HG03066 (cell line): ENCODE data around the gene SERINC4.
"Not testable (repeated sequence)": the region's sequence is repeated elsewhere in the genome, so short reads cannot be mapped to it uniquely, and the experiment has no call there.

Experiments used
- ATAC-seq: cut with Tn5 transposase; IDR thresholded peaks from one replicate; pipeline ENCODE4 v1.9.1; 2021; ENCODE audit warnings: low read depth; ENCODE audit not compliant: unreplicated experiment

Gene SERINC4

DNA sequence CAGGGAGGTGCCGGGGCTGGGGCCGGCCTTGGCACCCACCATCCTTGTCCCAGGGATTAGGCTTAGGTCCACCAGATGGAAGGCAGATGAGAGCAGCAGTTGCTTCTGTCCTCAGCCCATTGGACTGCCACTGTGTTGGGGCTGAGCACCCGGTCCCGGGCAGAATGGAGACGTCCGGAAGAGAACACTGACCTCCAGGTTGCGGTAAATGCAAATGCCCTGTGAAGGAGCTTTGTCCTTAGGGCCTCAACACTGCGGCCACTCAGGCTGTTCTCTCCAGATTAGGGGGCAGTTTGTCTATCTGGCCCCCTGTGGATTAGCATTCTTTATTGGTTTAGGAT, at the start of gene SERINC4:
SERINC4 (minus strand) TSS at position 276 of the 341 bp plus-strand sequence; CDS start at position 42, 234 bp downstream.
- no peak for ATAC-seq

DNA sequence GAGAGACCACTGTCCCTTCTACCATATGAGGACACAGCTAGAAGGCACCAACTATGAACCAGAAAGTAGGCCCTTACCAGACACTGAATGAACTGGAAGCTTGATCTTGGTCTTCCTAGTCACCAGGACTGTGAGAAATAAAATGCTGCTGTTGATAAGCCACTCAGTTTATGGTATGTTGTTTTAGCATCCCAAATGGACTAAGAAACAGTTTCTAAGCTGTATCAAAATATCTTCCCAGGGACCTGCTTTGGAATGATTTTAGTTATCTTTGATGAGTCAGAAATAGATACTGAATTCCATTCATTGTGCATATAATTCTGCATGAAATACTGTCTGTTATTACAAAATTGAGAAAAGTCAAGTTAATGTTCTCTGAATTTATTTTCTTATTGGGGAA, 45.4 kb upstream of the SERINC4 start:
- ATAC-seq: no peak

DNA sequence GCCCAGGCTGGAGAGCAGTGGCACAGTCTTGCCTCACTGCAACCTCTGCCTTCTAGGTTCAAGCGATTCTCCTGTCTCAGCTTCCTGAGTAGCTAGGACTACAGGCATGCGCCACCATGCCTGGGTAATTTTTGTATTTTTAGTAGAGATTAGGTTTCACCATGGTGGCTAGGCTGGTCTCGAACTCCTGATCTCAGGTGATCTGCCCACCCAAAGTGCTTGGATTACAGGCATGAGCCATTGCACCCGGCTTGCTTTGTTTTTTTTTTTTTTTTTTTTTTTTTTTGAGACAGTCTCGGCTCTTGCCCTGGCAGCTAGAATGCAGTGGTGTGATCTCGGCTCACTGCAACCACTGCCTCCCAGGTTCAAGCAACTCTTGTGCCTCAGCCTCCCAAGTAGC, 32.5 kb upstream of the SERINC4 start:
- not testable (repeated sequence) for ATAC-seq

DNA sequence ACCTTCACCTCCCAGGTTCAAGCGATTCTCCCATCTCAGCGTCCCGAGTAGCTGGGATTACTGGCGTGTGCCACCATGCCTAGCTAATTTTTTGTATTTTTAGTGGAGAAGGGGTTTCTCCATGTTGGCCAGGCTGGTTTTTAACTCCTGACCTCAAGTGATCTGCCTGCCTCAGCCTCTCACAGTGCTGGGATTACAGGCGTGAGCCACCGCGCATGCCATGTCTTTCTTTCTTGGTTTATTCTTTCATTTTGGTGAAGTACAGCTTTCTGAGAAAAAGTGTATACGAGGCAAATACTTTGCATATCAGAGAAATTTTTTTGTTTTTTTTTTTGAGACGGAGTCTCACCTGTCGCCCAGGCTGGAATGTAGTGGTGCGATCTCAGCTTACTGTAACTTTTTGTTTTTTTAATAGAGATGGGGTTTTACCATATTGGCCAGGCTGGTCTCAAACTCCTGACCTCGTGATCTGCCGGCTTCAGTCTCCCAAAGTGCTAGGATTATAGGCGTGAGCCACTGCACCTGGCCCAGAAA, 31.6 kb upstream of the SERINC4 start:
- not testable (repeated sequence) for ATAC-seq

DNA sequence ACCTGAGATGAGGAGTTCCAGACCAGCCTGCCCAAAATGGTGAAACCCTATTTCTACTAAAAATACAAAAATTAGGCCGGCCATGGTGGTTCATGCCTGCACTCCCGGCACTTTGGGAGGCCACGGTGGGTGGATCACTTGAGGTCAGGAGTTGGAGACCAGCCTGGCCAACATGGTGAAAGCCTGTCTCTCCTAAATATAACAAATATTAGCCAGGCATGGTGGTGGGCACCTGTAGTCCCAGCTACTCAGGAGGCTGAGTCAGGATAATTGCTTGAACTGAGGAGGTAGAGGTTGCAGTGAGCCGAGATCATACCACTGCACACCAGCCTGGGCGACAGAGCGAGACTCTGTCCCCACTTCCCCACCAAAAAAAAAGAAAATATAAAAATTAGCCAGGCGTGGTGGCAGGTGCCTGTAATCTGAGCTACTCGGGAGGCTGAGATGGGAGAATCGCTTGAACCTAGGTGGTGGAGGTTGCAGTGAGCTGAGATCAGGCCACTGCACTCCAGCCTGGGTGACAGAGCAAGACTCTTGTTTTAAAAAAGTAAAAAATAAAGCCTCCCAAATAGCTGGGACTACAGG, 30.8 kb upstream of the SERINC4 start:
- ATAC-seq: not testable (repeated sequence)

DNA sequence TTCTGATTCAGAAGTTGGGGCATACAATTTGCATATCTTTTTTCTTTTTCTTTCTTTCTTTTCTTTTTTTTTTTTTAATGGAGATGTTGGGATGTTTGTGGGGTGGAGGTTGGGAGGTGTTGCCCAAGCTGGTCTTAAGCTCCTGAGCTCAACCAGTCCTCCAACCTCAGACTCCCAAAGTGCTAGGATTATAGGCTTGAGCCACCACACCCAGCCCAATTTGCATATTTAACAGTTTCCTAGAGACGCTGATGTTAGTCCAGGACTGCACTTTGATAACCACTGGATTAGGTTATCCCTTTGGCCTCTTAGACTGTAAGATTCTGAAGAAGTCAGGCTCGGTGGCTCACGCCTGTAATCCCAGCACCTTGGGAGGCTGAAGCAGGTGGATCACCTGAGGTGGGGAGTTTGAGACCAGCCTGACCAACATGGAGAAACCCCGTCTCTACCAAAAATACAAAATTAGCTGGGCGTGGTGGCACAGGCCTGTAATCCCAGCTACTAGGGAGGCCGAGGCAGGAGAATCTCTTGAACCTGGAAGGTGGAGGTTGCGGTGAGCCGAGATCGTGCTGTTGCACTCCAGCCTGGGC, 30.0 kb upstream of the SERINC4 start:
- ATAC-seq: not testable (repeated sequence)

DNA sequence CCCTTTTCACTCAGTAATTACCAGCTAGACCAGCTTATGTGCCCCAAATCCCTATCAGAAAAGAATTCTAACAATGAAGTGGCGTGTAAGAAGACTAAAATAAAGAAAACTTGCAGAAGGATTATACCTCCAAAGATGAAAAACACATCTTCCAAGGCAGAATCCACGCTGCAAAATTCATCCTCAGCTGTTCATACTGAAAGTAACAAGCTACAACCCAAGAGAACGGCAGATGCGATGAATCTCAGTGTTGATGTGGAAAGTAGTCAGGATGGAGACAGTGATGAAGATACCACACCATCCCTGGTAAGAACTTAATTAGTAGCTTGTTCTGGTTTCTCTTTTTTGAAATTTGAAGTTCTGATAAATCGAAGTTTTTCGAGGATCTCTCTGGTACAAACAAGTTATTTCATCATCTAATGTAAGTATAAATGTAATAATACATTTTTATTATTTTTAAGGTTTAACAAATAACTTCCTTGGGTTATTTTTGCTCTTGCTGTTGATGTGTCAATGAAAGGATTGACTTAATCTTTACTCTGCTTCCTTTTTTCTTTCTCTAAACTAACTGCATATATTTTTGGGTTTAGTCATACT, 28.1 kb upstream of the SERINC4 start:
- ATAC-seq: no peak

DNA sequence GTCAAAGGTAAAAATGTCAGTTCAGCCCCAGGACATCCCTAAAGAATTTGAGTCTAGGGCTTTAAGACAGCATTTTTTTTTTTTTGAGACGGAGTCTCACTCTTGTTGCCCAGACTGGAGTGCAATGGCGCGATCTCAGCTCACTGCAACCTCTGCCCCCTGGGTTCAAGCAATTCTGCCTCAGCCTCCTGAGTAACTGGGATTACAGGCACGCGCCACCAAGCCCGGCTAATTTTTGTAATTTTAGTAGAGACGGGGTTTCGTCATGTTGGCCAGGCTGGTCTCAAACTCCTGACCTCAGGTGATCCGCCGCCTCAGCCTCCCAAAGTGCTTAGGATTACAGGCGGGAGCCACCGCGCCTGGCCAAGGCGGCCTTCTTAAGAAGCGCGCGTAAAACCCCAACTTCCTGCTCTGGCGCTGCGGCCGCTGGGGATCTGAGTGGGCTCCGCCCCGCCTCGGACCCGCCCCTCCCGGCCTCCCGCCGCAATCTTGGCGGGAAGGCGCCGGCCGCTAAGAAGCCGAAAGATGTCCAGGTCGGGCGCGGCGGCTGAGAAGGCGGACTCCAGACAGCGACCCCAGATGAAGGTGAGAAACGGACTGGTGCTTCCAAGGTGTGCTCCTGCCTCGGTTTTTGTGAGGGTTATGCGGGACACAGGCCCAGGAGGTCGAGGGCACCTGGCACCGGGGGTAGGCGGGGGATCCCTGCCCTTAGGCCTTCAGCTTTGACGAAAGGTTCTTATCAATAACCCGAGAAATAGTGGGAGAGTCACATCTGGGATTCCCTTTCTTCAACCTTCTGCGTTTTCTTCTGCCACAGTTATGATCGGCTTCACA, 26.7 kb upstream of the SERINC4 start, which contains the start of gene WDR76:
WDR76 (plus strand) TSS at position 495 of the 834 bp plus-strand sequence; CDS start at position 526, 31 bp downstream.
- peak; percentile 51 for ATAC-seq

DNA sequence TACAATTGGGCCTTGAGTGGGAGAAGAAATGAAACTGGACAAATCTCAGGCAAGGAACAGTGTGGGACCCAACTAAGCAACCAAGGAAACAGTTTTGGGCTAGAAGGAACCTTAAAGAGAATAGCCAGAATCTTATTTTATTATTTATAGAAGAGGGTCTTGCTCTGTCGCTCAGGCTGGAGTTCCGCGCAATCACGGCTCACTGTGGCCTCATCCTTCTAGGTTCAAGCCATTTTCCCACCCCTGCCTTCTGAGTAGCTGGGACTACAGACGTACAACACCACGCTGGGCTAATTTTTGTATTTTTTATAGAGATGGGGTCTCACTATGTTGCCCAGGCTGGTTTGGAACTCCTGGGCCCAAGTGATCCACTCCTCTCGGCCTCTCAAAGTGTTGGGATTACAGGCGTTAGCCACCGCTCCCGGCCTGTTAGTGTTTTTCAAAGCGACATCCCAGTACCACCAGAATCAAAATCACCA, 26.0 kb upstream of the SERINC4 start:
- no peak for ATAC-seq

DNA sequence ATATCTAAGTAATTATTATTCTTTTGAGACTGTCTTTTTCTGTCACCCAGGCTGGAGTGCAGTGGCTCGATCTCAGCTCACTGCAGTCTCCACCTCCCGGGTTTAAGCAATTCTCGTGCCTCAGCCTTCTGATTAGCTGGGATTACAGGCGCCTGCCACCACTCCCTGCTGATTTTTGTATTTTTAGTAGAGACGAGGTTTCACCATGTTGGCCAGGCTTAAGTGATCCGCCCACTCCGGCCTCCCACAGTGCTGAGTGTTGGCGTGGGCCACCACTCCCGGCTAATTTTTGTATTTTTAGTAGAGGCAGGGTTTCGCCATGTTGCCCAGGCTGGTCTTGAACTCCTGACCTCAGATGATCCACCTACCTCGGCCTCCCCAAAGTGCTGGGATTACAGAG, 25.3 kb upstream of the SERINC4 start:
- ATAC-seq: not testable (repeated sequence)

DNA sequence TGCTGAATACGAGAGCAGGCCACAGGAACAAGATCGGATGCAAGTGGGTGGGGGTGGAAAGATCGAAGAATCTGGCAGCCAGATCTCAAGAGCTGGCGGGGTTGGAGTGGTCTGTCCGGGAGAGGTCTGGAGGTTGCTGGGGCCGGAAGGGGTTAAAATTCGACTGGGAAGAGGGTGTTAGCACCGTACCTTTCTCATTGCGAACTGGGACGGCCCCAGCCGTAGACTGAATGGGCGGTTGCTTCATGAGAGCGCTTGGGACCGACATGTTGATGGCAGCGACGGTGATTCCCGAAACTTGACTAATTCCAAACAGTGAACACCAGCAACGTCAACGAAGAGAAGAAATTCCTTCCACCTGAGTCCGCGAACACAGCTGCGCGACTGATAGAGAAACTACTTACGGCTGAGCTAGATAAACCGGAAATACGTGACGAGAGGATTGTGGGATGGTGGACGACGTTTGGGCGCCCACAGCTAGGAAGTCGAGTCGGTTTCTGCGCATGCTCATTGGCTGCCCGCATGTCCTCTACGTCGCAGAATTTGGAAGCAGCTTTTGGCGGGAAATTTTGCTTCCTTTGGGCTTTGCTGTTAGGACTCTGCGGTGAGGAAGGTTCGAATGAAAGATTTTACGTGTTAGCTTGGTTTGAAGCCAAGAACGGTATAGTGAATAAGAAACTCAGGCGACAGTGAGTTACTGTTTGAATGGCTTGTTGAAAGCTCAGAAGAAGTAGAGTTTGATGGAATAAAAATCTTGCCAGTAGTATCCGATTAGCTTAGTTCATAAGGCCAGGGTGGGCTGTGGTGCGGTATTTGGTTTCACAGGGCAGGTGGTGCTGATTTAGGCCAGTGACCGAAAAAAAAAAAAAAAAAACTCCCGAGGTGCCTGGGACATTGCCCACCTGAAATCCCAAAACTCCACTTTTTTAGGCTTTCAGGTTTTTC, 24.6 kb upstream of the SERINC4 start, which contains the start of gene MFAP1:
MFAP1 (minus strand) TSS at position 389 of the 945 bp plus-strand sequence; CDS start at position 268, 121 bp downstream.
- ATAC-seq: peak; percentile 76

DNA sequence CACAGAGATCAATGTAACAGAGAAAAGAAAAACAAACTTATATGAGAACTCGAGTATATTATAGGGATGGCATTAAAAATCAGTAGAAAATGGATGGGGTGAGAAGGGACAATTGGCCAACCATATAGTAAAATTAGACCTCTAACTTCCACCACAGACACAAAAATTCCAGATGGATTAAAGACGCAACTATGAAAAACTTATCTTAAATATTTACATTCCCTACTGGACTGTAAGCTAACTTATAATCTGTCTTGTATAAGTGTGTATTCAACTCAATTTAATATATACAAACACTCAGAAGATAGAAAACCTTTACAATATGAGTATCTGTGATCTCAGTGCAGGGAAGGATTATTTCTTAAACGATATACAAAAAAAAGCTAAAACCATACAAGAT, 21.5 kb upstream of the SERINC4 start:
- ATAC-seq: no peak

DNA sequence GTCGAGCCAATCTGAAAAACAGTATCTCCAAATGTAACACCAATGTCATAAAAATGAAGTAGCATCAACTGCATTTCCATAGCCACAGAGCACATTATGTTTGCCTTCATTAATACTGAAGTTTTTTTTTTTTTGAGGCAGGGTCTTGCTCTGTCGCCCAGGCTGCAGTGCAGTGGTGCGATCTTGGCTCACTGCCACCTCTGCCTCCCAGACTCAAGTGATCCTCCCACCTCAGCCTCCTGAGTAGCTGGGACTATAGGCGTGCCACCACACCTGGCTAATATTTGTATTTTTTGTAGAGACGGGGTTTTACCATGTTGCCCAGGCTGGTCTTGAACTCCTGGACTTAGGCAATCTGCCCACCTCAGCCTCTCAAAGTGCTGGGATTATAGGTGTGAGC, 15.0 kb upstream of the SERINC4 start:
- ATAC-seq: not testable (repeated sequence)

DNA sequence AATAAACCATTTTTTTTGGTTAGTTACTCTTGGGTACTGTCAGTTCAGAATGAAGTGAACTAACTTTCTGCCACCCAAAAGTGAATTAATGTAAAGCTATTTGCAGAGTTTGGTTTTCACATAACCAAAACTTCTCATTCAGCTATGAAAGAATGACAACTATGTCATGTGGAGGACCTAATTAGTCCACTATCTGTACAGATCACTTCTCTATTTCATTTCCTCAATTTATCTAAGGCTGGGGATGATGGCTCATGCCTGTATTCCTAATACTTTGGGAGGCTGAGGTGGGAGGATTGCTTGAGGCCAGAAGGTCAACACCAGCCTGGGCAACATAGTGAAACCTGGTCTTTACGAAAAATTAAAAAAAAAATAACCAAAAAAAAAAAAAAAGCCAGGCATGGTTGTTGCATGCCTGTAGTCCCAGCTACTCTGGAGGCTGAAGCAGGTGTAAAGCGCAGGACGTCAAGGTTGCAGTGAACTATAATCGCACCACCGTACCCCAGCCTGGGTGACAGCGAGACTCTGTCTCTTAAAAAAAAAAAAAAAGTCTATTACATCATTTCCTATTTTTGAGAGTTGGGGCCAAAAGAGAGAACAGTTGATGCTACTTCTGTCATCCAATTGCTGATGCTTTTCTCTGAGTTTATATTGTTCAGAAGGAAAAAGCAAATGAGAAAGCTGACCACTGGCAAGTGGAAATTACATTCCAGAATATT, 9.1 kb upstream of the SERINC4 start:
- peak; percentile 81 for ATAC-seq

DNA sequence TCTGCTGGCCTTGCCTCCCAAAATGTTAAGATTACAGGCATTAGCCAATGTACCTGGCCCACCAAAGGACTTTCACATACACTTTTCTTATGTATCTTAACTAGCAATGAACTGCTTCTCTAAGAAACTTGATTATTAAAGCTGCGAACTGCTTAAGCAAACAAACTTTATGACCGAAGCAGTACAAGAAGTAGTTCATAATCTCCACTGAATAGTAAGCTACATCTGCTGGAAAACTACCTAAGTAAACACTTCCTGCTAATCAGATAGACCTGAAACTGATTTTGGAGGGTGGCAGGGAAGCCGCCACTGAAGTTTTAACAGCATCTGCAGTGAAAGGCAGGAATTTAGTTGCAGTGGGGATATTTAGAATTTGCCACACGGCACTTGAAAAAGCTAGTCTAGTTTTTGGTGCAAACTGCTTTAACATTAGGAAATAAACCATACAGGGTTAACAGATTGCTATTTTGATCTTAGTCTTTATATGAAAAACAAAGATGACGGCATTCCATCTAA, 8.5 kb upstream of the SERINC4 start:
- no peak for ATAC-seq

DNA sequence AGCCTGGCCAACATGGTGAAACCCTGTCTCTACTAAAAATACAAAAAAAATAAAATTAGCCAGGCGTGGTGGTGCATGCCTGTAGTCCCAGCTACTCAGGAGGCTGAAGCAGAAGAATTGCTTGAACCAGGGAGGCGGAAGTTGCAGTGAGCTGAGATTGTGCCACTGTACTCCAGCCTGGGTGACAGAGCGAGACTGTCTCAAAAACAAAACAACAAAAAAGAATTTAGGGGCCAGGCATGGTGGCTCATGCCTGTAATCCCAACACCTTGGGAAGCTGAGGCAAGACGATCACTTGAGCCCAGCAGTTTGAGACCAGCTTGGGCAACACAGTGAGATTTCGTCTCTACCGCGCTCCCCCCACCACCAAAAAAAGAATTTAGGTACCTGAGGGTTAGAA, 2.7 kb upstream of the SERINC4 start:
- not testable (repeated sequence) for ATAC-seq

DNA sequence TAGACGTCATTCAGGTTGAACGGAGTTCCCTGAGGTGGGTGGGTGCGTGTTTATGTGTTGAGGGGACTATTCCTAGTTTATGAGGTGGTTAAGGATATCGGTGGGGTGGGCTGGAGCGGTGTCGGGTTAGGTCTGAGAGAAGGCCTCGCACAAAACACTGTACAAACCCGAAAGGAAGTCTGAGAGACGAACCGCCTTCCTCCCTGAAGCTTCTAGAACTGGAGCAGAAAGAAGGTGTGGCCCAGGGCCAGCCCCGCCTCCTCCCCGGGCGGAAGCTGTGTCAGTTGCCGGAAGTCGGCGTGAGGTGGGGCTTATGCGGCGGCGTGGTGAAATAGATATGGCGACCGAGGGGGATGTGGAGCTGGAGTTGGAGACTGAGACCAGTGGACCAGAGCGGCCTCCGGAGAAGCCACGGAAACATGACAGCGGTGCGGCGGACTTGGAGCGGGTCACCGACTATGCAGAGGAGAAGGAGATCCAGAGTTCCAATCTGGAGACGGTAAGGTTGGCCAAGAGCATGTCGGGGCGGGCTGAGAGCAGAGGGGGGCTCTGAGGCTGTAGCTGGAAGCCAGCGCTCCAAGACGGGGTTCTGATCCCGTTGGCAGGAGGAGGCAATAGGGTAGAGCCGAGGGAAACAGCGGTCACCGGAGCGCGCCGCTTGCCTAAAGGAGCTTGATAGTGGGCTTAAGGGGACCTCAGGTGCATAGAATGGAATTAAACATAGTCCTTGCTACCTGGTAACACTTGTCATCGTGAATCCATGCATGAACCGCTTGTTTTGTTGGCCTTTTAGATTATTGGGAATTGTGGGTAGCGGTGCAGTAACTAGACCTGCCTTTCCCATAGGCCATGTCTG, 494 bp upstream of the SERINC4 start, which contains the start of gene HYPK:
HYPK (plus strand) TSS at position 314 of the 856 bp plus-strand sequence; CDS start at position 338, 24 bp downstream.
- ATAC-seq: peak; percentile 79
